ENCODE results near the gene TNFRSF8.

Gene TNFRSF8

DNA sequence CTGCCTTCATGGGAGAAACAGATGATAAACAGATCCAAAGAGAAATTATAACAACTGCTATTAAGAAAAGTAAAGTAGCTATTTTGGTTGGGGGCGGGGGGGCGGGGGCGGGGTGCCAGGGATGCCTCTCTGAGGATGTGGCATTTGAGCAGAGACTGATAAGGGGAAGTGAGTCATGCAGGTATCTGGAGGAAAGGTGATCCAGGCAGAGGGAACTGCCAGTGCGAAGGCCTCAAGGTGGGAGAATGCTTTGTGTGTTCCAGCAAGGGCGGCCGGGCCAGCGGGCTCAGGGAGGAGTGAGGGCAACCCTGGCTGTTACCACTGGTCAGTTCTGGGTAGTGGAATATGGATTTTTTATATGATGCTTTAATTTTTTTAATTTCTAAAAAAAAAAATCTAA is 96.7 kb downstream of the TNFRSF8 start:
- no peak for DNase-seq (ENCODE audit: low read depth)

DNA sequence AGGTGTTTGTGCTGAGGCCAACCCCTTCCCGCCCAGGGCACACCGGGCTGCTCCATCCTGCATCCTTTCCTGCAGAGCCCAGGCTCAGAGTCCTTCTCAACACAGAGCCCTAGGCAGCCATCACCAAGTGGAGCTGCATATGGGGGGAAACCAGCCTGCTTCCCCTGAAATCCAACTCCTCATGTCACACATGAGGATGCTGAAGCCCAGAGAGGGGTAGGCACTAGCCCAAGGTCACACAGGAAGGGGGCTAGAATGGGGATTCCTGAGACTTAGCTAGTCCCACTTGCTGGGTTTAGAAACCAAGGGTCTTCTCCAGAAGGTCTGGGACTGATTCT is 98.2 kb downstream of the TNFRSF8 start:
- no peak for DNase-seq (ENCODE audit: low read depth)

DNA sequence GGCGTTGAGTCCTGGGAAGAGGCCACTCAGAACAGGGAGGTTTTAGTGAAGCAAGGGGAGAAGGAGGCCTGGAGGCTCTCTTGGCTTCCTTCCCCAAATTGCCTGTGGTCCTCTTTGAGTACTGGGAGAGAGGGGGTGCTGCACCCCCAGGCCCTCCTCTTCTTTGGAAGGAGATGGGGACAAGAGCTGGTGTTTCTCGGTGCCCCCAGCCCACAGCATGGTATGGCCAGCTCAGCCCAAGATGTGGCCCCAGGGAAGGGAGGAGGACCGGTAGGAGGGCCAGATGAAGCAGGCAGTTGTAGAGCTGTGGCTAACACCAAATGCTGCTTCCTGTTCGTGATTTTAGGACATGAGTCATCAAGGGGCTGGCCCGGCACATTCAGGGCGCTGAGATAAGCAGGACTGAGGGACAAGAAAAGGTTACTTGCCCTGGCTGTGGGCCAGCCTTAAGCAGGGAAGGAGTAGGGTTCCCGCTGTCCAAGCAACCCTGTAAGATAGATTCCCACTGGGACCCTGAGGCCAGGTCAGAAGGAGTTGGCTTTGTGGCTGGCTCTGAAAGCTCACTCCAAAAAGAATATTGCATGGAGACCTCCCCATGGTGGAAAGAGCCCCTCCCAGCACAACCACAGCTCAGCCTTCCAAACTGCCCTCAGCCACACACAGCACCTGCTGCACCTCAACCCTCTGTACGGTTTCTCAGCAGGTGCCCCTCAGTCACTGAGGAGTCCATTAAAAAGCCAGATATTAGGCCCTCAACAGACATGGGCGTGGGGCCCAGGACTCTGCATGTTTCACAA is 98.8 kb downstream of the TNFRSF8 start:
- peak; percentile 66 for DNase-seq (ENCODE audit: low read depth)

DNA sequence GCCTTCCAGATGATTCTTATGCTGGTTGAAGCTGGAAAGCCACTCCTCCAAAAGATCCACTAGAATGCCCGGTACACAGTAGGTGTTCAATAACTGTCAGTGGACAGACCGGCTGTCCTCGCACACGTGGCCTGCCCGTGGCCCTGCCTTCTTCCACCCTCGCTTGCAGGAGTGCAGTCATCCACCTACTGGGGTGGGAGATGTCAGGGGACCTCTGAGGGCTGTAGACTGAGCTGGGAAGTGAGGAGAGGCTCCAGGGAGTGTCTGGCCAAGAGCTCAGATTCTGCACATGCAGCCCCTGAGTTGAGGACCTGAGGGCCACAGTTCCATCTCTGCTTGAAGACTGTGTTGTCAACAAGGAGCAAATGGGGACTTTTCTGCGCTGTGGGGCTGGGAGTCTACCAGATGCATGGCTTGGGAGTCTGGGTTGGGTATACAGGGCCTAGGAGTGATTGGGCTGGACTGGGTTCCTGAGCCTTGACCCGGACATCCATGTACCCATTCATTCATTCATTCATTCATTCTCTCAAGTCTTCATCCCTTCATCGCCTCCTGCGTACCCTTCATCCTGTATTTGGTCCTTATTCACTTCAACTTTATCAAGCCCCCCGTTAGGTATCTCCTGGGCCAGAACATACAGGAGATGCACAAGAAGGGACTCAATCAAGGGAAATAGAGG is 99.5 kb downstream of the TNFRSF8 start:
- no peak for DNase-seq (ENCODE audit: low read depth)

DNA sequence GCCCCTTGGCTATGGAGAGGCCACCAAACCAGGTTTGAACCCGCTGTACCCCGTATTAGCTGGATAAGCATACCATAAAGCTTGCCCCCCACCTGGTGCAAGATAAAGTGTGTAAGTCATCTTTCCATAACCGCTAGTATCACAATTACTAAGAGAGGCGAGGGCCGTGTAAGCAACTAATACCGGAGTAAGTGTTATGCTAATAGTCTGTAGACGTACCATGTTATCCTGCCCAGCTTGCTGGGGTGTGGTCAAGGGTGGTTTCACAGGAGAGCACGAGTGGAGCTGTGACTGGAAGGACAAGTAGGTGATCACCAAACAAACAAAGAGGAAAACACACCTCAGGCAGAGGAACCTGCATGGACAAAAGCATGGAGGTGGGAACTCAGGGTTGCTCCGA is 100.1 kb downstream of the TNFRSF8 start:
- DNase-seq (ENCODE audit: low read depth), result no peak

DNA sequence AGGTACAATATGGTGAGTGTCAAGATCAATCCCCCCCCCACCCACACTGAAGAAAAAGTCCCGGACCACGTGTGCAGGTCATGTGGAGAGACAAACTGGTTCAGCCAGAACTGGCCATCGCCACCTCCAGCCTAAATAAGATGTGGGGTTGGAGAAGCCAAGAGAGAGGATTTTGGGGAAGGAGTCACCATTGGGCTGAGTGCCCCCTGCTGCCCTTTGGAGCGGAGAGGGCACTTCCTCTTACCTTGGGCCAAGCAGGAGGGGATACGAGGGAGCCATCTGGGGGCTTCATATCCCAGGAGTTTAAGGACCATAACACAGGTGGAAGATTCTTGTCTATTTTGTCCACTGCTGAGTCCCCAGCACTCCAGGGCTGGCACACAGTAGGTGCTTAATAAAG is 101.1 kb downstream of the TNFRSF8 start:
- DNase-seq (ENCODE audit: low read depth), result no peak

DNA sequence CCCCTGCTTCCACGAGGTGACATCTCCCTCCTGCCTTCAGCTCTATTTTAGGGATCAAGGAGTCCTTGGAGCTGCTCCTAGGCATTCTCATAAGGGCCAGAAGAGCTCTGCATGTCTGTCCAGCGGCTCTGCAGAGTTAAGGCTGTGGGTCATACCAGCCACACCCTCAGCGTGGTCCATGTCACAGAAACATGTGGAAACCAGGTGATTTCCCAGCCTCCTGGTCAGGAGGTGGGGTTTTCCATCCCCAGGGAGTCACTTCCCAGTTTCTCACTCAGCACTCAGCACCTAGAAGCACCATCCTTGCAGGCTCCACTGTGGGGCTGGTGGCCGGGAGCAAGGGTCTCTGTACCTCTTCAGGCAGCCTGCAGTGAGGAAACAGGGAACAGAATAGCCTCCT is 102.2 kb downstream of the TNFRSF8 start:
- DNase-seq (ENCODE audit: low read depth), result no peak

DNA sequence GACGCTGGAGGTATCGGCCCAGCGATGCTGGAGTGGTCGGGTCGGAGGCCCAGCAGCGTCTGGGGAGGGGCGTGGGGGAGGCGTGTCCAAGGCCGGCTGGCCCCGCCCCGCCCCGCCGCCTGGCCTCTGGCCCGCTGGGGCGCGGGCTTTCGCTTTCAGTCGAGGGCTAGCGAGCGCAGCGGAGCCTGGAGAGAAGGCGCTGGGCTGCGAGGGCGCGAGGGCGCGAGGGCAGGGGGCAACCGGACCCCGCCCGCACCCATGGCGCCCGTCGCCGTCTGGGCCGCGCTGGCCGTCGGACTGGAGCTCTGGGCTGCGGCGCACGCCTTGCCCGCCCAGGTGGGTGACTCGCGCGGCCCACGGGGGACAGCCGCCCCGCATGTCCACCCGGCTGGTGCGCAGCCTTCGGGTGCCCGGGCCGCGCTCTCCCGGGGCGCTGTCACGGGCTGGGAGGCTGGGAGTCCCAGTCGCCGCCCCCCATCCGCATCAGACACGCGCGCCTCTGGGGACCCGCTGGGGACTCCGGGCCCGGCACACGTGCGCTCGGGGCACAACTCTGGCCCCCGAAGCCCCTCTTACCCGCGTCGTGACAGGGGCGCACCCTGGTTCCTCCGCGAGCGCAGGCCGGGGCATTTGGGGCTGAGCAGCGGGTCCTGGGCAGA is 103.9 kb downstream of the TNFRSF8 start, which contains the start of gene TNFRSF1B:
TNFRSF1B (plus strand) TSS at position 158 of the 659 bp plus-strand sequence; CDS start at position 259, 101 bp downstream.
- peak; percentile 63 for DNase-seq (ENCODE audit: low read depth)

DNA sequence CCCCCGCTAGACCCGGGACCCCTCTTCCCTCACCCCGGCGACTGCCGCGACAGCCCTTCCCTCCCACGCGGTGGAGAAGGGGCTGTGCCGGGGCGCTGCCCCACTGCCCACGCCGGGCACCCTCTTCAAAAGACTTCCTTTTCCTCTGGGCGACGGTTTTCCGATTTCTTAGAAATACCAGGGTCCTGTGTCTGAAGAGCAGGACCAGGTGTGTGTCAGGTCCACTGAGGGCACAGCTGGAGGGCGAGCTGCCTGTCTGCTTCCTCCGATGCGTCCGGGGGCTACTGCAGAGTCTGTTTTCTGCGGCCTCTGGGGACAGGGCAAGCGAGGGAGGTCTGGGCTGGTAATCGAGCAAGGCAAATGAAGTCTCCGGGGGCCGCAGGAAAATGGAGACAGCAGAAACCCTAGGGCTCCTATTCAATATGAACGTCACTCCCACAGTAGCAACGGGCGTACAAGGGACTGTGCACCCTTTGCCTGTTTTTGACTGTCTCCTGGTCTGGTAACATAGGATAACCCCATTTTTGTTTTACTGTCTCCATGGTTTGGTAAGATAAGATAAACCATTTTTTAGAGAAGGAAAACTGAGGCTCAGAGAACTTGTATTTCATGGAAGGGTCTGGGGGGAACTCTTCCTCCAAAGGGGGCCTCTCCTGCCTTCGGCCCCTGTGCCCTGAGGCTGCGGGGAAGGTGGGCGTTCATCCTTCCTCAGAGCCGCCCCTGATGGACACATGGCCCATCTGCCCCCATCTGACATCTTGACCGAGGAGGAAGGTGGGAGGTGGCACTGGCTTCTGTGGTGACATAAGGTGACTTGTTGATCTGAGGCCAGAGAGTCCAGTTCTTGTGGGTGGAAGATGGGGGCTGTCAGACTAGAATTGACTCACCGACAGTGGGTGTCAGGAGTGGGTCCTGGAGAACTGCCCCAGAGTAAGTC is 104.7 kb downstream of the TNFRSF8 start:
- no peak for DNase-seq (ENCODE audit: low read depth)

DNA sequence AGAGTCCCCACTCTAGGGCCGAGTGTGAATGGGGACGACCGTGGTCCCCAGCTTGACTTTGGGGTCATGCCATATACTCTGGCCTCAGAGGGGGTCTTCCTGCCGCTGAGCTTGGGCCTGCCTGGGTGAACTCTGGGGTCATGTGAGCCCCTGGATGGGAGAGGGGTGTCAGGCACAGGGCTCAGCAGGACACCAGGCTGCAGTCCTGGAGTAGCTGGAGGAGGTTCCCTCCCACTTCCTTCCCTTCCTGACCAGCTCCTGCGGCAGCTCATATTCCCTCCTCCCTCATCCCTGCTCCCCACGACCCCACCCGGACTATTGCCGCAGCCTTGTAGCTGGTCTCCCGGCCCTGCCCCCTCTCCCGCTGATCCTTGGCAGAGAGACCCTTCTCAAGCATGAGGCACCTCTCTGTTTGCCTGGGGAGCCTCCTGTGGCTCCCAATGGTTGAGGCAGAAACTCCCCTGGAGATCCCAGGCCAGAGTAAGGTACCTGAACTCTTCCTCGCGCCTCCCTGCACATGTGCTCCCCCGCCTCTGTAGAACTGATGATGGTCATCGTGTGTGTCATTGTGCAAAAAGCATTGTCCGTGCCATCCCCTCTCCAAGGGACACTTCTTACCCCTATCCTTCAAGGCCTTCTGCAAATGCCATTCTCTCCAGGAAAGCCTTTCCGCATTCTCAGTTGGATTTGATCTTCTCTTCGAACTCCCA is 105.5 kb downstream of the TNFRSF8 start:
- no peak for DNase-seq (ENCODE audit: low read depth)

DNA sequence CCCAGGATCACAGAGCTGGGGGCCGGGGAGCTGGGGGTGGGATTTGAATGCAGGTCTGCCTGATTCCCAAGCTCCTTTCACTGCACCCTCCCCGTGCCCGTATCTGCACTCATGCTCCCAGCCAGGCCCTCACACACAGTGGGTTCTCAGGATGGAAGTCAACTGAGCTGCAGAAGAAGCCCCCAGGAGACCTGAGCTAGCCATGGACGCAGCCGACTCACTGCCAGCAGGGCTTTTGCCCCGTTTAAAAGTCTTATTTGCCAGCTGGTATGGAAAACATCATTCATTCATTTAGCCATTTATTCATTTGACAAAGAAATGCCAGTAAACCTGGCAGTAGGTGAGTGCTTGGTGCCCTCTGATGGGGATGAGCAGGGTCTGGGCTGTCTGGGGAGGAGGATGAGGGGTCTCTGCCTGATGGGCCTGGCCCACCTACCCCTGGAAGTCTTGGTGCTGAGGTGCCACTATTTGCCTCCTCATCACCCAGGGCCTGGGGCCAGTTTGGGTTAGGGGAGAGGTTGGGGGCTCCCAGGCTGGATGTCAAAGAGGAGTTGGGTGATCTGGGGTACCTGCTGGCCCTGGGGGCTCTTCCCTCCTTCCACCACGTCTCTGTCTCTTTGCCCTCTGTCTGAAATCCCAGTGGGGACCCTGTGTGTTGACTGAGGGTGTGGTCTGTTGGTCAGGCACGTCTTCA is 106.5 kb downstream of the TNFRSF8 start:
- DNase-seq (ENCODE audit: low read depth), result no peak

DNA sequence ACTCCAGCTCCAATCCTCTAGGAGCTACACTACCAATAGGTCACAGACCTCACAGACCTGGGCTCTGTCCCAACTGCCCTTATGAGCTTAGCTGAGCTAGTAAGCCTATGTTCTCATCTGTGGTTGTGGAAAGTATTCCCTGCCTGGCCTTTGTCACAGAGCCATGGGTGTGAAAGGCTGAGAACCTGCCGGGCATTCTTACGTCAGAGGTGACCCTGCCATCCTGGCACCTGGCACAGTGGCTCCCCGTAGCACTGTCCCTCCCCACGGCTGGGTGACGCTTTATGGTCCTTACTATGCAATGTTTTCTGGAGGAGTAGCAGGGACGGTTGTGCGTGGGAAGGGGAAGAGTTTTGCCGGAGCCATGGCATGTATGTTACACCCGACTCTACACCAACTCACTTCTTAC is 107.2 kb downstream of the TNFRSF8 start:
- no peak for DNase-seq (ENCODE audit: low read depth)

DNA sequence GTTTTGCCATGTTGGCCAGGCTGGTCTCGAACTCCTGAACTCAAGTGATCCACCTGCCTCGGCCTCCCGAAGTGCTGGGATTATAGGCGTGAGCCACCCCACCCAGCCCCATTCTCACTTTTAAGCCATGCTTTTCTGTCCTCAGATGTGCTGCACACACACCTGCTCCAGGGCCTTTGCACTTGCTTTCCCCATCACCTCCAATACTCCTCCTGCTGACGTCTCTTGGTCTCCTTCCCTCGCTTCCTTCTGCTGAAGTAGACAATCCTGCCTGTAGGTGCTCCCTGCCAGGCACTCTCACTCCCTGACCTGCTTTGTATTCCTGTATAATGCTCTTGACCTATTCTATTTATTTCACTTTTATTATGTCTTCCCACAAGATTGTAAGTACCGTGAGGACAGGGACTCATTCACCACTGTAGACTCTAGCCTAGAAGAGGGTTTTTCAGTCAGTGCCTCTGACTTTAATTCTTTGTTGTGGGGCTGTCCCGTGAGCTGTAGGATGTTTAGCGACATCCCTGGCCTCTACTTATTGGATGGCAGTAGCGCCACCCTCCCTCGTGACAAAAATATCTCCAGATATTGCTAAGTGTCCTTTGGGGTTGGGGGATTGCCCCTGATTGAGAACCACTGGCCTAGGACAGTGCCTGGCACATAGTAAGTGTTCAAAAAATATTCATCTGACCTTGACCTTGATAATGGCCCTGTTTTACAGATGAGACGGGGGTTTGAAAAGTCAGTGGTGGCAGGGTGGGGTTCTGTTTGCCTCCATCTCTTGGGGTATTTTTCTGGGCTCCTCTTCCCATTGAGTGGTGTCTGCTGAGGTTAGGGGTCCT is 108.3 kb downstream of the TNFRSF8 start:
- no peak for DNase-seq (ENCODE audit: low read depth)

DNA sequence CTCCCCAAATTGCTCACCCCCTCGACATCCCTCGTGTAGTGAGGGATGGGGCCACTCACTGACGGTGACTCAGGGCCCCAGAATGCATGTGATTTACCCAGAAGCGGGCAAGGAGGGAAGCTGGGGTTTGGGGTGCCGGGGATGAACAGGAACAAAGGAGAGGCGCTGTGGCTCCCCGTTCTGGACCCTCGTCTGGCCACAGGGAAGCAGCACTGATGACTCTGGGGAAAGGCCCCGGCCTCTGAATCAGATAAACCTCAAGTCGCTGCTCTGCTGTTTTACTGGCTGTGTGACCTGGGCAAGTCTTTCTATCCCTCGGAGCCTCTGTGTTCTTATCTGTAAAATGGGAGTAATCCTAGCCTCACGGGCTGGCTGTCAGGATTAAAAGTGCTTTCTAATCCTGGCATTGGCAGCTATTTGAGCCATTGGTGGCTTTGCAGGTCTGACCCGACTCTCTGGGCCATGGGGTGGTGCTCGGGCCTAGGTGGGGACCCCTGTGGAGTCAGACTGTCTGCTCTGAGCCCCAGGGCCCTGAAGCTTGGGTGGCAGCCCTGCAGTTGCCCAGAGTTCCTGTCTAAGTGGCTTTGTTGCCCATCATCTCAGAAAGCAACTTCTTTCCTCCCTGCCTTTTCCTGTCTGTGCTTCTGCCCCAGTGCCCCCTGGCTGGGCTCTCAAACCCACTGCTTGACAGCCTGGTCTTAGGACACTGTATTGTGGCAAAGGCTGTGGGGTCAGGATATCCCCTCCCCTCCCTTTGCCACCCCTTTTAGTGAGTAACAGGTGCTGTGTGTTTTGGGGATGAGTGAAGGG is 109.1 kb downstream of the TNFRSF8 start:
- DNase-seq (ENCODE audit: low read depth), result peak; percentile 48

DNA sequence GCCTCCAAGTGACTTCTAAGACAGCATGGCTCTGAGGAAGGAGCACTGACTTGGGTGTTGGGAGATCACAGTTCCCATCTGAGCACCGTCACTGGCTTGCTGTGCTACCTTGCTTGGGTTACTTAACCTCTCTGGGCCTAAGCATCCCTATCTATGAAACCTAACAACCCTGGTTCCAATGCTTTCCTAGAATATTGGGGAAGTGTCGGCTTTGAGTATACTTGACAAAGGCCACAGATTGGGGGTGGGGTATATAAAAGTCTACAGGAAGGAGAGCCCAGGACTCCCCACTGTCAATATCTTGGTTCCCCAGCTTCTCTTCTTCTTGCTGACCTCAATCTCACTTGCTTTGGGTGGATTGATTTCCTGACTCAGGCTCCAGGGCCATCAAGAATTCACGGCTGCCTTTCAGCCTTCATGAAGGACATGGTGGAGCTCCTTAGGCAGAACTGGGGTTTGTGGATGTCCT is 110.0 kb downstream of the TNFRSF8 start:
- DNase-seq (ENCODE audit: low read depth), result no peak

DNA sequence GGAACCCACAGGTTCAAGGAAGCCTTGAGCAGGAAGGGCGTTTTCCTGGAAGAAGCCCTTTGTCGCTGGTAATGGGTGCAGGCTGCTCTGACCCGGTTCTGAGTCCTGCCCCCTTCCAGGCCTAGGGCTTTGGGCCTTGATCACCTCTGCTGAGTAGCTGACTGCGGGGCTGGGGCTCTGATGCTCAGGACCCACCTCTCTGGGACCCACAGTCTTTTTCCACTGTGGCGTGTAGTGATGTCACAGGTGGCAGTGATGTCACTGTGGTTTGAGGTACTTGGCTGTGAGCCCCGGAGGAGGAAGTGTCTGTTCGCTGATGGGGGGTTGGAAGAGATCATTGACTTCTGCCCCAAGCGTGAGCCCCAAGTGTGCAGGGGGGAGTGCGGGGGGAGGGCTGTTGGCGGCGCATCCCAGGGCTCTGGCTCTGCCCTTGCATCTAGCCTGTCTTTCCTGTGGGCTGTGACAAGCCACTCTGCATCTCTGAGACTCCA is 110.6 kb downstream of the TNFRSF8 start:
- peak; percentile 74 for DNase-seq (ENCODE audit: low read depth)

DNA sequence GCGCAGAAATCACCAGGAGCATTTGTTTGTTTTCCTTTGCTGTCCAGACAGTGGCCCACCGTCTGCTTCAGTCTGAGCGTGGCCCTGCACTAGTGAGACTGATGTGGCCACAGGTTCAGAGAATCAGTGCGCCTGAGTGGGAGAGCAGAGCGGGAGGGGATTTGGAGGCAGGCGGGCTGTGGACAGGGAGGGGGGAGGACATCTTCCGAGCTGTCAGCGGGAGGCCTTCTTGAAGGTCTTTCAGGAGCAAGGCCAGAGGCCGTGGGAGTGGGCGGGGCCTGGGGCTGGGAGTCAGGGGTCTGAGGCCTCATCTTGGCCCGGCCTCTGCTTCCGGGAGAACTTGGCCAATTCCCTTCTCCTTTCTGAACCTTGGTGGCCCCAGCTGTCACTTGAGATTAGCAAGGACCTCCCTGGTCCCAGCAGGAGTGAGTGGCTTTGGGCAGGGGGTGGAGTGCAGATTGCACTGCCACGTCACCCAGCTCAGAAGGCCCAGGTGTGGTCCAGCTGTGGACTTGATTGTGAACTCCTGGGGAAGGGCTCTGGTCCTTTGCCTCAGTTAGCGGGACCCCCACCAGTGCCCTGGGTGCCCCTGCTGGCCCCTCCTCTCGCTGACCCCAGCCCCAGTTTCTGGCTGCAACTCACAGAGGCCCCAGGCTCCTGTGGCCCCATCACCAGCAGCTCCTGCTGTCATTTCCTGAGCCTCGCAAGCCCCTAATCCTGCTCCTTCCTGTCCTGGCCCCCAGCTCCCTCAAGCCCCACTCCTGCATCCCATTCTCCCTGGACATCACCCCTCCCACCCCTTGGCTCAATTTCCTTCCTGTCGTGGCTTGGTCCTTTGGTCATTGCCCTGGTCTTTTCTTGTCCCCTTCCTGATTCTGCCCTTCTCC is 112.1 kb downstream of the TNFRSF8 start:
- DNase-seq (ENCODE audit: low read depth), result no peak

All from activated T-helper 9 cell treated with anti-CD3 and anti-CD28 coated beads, Interleukin-2, amount 50 U/mL, for 16 hours (primary cell).